AG09319 (cell line): ENCODE measurements around the gene GOLGA7B.

ENCODE experiments used
- DNase-seq: peaks from one replicate; pipeline ENCODE4 v3.0.0-alpha.2; 2010; ENCODE audit warnings: low read depth; ENCODE audit errors: extremely low read depth
- TF ChIP-seq, protein P1 (sequence below): IDR thresholded peaks from 2 replicates; pipeline ENCODE4 v1.5.1; 2011; ENCODE audit warnings: low read depth, mild to moderate bottlenecking, inconsistent platforms, low read length, moderate library complexity

Gene GOLGA7B

DNA sequence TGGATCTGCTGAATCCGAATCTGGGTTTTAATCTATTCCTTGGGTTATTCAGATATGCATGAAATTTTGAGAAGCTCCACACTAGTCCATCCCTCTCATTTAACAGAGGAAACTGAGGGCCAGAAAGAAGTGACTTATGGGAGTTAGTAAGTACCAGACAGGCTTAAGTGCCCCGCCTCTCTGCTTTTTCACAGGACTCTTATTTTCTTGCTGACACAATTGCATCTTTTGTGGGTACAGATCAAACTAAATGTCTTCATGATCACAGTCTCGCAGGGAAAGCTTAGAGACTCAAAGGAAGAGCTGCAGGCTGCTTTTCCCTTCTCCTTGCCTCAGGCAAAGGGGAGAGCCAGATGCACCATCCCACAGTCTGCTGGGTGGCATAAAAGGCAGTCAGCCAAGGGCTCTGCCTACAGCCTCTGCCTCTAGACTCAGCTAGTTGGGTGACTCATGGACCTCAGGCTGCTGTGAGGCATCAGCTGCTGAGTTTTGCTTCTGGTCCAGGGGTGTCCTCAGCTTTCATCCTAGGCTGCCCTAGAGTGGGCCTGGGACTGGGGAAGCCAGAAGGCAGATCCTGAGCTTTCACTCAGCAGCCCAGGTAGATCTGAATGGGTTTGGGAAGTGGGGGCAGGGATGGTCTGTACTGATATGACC, 11.6 kb downstream of the GOLGA7B start:
- TF ChIP-seq, protein P1, sequence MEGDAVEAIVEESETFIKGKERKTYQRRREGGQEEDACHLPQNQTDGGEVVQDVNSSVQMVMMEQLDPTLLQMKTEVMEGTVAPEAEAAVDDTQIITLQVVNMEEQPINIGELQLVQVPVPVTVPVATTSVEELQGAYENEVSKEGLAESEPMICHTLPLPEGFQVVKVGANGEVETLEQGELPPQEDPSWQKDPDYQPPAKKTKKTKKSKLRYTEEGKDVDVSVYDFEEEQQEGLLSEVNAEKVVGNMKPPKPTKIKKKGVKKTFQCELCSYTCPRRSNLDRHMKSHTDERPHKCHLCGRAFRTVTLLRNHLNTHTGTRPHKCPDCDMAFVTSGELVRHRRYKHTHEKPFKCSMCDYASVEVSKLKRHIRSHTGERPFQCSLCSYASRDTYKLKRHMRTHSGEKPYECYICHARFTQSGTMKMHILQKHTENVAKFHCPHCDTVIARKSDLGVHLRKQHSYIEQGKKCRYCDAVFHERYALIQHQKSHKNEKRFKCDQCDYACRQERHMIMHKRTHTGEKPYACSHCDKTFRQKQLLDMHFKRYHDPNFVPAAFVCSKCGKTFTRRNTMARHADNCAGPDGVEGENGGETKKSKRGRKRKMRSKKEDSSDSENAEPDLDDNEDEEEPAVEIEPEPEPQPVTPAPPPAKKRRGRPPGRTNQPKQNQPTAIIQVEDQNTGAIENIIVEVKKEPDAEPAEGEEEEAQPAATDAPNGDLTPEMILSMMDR: no peak
- DNase-seq: peak; percentile 8

DNA sequence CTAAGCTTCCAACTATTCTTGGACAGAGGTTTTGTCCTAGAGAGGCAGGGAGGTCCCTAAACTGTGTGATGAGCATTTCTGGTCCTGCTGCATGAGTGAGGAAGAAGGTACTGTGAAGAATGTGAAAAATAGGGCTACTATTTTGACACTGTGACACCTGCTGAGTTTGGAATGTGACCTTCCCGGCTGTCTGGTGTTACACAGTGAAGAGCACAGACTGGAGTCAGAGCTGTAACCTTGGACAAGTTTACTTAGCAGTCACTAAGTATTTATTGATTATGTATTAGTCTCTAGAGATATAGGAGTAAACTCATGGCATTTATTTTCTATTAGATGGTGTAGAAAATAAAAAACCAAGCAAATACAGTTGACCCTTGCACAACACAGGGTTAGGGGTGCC, 12.3 kb downstream of the GOLGA7B start:
- TF ChIP-seq, protein P1: no peak
- DNase-seq: no peak

DNA sequence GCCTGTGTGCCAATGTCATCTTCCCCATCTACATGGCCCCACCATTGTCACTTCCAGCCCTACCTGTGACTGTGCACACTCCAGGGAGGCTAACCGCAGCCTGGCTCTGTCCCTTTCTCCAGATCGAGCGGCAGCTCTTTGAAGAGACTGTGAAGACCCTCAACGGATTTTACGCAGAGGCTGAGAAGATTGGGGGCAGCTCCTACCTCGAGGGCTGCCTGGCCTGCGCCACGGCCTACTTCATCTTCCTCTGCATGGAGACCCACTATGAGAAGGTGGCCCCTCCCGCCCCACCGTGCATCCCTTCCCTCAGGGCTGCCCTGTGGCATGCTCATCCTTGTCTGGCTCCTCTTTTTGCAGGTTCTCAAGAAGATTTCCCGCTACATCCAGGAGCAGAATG, 14.2 kb downstream of the GOLGA7B start:
- no peak for DNase-seq
- TF ChIP-seq, protein P1: no peak

DNA sequence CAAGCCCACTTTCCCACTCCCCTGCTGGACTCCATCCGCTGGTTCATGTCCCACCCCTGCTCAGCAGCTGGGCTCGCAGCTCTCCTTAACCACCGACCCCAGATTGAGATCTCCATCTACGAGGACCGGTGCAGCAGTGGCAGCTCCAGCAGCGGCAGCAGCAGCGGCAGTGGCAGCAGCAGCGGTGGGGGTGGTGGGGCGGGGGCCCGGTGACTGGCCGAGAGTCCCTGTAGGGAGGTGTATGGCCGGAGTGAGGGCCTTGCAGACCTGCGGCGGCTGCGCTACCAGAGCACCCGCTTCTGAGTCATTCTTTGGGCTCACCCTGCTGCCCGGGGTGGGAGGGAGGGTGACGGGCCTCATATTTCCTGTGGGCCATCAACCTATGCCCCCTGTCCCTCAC, 15.8 kb downstream of the GOLGA7B start:
- TF ChIP-seq, protein P1: no peak
- no peak for DNase-seq

GRCh38 chr10:97866524-97867219, 17.0 kb downstream of the GOLGA7B start:
- TF ChIP-seq, protein P1: no peak
- no peak for DNase-seq

DNA sequence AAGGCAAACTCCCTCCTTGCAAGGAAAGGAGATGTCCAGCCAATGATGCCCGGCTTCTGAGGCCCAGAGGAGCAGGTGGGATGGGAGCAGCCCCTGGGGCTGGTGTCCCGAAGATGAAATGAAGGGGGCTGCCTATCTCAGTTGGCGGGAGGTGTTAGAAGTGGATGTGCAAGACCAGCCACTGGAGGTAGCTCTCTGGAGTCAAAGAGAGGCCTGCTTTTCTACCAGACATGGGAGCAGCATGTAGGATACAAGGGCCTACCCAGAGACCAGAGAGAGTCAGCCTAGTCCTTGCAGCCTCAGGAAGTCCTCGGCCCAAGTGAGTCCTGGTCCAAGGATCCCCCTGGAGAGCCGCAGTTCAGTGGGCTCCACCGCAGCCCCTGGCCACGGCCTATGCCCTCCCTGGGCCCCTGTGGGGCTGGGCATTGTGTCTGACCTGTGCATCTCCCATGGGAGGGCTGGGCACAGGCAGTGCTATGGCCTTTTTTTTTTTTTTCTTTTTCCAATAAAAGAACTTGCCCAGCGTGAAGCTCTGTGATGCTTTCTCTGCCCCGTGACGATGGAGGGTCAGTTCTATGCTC, 17.7 kb downstream of the GOLGA7B start:
- DNase-seq: no peak
- TF ChIP-seq, protein P1: no peak

- TF ChIP-seq, protein P1: no peak
- no peak for DNase-seq
Measured at GRCh38 chr10:97868134-97868685, 18.6 kb downstream of the GOLGA7B start.
